DMS 273 (cell line): ENCODE measurements around the gene ABHD16A.

Experiments
- DNase-seq: peaks from one replicate; lab custom pipeline; 2025; ENCODE audit not compliant: unreplicated experiment; lab: John Stamatoyannopoulos, UW

ABHD16A gene

GRCh38 chr6:31732029-31732428 is 28.9 kb upstream of the ABHD16A start:
- DNase-seq = no peak

- no peak for DNase-seq
Measured at GRCh38 chr6:31730631-31731086, 27.5 kb upstream of the ABHD16A start.

GRCh38 chr6:31729979-31730630 is 27.0 kb upstream of the ABHD16A start:
- peak; percentile 81 for DNase-seq

- DNase-seq = peak; percentile 93
Measured at GRCh38 chr6:31729515-31729978, 26.4 kb upstream of the ABHD16A start.

GRCh38 chr6:31728767-31729514 is 25.8 kb upstream of the ABHD16A start, which contains the start of gene DDAH2:
DDAH2 (minus strand) TSS chr6:31729299; CDS start chr6:31729161, 138 bp downstream.
- no peak for DNase-seq

- DNase-seq = no peak
Measured at GRCh38 chr6:31727717-31728671, 24.9 kb upstream of the ABHD16A start.

- DNase-seq = no peak
Measured at GRCh38 chr6:31727034-31727716, 24.1 kb upstream of the ABHD16A start.

- no peak for DNase-seq
Measured at GRCh38 chr6:31725502-31726350, 22.6 kb upstream of the ABHD16A start.

GRCh38 chr6:31723980-31724691 is 21.0 kb upstream of the ABHD16A start:
- DNase-seq = no peak

GRCh38 chr6:31723245-31723979 is 20.3 kb upstream of the ABHD16A start, which contains the start of gene MPIG6B:
MPIG6B (plus strand) TSS chr6:31723373; CDS start chr6:31723384, 11 bp downstream.
- no peak for DNase-seq

GRCh38 chr6:31722173-31722572 is 19.0 kb upstream of the ABHD16A start:
- DNase-seq = no peak

- no peak for DNase-seq
Measured at GRCh38 chr6:31721351-31722020, 18.4 kb upstream of the ABHD16A start, which contains the start of gene LY6G6C. LY6G6C (minus strand) TSS chr6:31721746; CDS start chr6:31721679, 67 bp downstream.

- no peak for DNase-seq
Measured at GRCh38 chr6:31720196-31720770, 17.2 kb upstream of the ABHD16A start.

- no peak for DNase-seq
Measured at GRCh38 chr6:31719001-31719400, 15.9 kb upstream of the ABHD16A start.

- DNase-seq = no peak
Measured at GRCh38 chr6:31718265-31718664, 15.1 kb upstream of the ABHD16A start.

- no peak for DNase-seq
Measured at GRCh38 chr6:31717499-31718222, 14.5 kb upstream of the ABHD16A start.
